Astrocyte (in vitro differentiated cells and primary cell): ENCODE results near the gene NR5A1. TPM values are rescaled to one million over a fixed set of nuclear protein-coding genes. Genes with fewer than 3 reads are reported as not detected.

Experiments used
- DNase-seq: peaks from one replicate; pipeline ENCODE4 v3.0.0-alpha.2; 2010; ENCODE audit warnings: low read depth
- FAIRE-seq: peaks from 2 replicates; lab custom pipeline; 2011; peaks lifted over from hg19 to GRCh38; lab: Jason Lieb, UNC
- H2AFZ ChIP-seq: 2 replicates; pipeline ENCODE4 v1.6.0; 2012; ENCODE audit warnings: low read depth, low read length, inconsistent platforms
- H3K27ac ChIP-seq: 2 replicates; pipeline ENCODE4 v1.5.1; 2011; ENCODE audit warnings: low read depth, low read length, inconsistent platforms
- H3K27me3 ChIP-seq: 2 replicates; pipeline ENCODE4 v1.6.0; 2011; ENCODE audit warnings: low read length, inconsistent platforms; ENCODE audit not compliant: insufficient read depth
- H3K36me3 ChIP-seq: 2 replicates; pipeline ENCODE4 v1.5.1; 2011; ENCODE audit warnings: low read length, inconsistent platforms; ENCODE audit not compliant: insufficient read depth
- H3K4me1 ChIP-seq: 2 replicates; pipeline ENCODE4 v1.5.1; 2011; ENCODE audit warnings: low read length, inconsistent platforms; ENCODE audit not compliant: insufficient read depth
- H3K4me2 ChIP-seq: 2 replicates; pipeline ENCODE4 v1.6.0; 2012; ENCODE audit warnings: low read length, inconsistent platforms
- H3K4me3 ChIP-seq: 2 replicates; pipeline ENCODE4 v1.5.1; 2011; ENCODE audit warnings: low read depth, mild to moderate bottlenecking, low read length, inconsistent platforms; ENCODE audit not compliant: insufficient read depth
- H3K79me2 ChIP-seq: 2 replicates; pipeline ENCODE4 v1.6.0; 2012; ENCODE audit warnings: mild to moderate bottlenecking, low read length, inconsistent platforms; ENCODE audit not compliant: insufficient read depth
- H3K9ac ChIP-seq: 2 replicates; pipeline ENCODE4 v1.6.0; 2012; ENCODE audit warnings: mild to moderate bottlenecking, low read length, inconsistent platforms
- H3K9me3 ChIP-seq: 2 replicates; pipeline ENCODE4 v1.5.1; 2012; ENCODE audit warnings: low read depth, mild to moderate bottlenecking, low read length, inconsistent platforms; ENCODE audit not compliant: insufficient read depth
- H4K20me1 ChIP-seq: 2 replicates; pipeline ENCODE4 v1.6.0; 2012; ENCODE audit warnings: low read length, inconsistent platforms; ENCODE audit not compliant: insufficient read depth
- H3K27ac Mint-ChIP-seq: one replicate; pipeline ENCODE4 v1.8.0; 2021; ENCODE audit warnings: mild to moderate bottlenecking, mixed read lengths; ENCODE audit not compliant: unreplicated experiment
- H3K27me3 Mint-ChIP-seq: one replicate; pipeline ENCODE4 v1.8.0; 2021; ENCODE audit warnings: low read depth, mixed read lengths; ENCODE audit not compliant: unreplicated experiment
- H3K36me3 Mint-ChIP-seq: one replicate; pipeline ENCODE4 v1.8.0; 2021; ENCODE audit warnings: low read depth, mixed read lengths; ENCODE audit not compliant: unreplicated experiment
- H3K4me1 Mint-ChIP-seq: one replicate; pipeline ENCODE4 v1.8.0; 2021; ENCODE audit warnings: low read depth, mixed read lengths; ENCODE audit not compliant: unreplicated experiment
- H3K4me3 Mint-ChIP-seq: one replicate; pipeline ENCODE4 v1.8.0; 2021; ENCODE audit warnings: mild to moderate bottlenecking, moderate library complexity, mixed read lengths; ENCODE audit not compliant: unreplicated experiment
- H3K9me3 Mint-ChIP-seq: one replicate; pipeline ENCODE4 v1.8.0; 2021; ENCODE audit warnings: mild to moderate bottlenecking, mixed read lengths; ENCODE audit not compliant: unreplicated experiment
- EZH2 ChIP-seq: IDR thresholded peaks from 2 replicates; pipeline ENCODE4 v1.6.1; 2012; ENCODE audit warnings: mild to moderate bottlenecking, low read length, inconsistent platforms; ENCODE audit not compliant: insufficient read depth
- total RNA-seq: library from RNA; stranded (reverse); gene quantifications from 2 replicates; pipeline ENCODE4 v1.2.1, GENCODE V29; 2021
- TF ChIP-seq, protein P1 (sequence below): IDR thresholded peaks from 2 replicates; pipeline ENCODE4 v1.5.1; 2011; ENCODE audit warnings: low read depth, mild to moderate bottlenecking, inconsistent platforms, low read length, moderate library complexity; ENCODE audit not compliant: insufficient read depth

Gene NR5A1
- total RNA-seq, 1 donor from 2014 or later: not detected

DNA sequence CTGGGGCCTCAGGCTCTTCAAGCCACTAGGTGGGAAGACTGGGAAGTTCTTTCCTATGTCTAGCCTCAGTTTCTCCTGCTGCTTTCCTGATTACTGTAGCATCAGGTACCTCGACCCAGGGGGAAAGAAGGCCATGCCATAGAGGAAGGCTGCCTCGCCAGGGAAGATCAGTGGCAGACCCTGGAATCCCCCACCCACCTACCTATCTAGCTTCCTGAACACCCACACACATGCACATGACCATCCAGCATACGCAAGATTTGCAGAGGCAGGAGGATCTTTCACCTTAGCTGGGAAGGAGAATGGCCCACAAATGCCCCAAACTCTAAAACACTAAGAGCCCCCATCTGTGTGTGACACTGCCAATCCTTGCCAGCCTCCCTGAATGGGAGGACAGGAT is 8.0 kb downstream of the NR5A1 start:
- Histone ChIP-seq H3K4me1 (no peaks in the 10 kb centered on the region), H3K4me3 (no peak overlapping the region), H3K36me3 (no peaks in the 10 kb centered on the region), H3K27me3 (peaks cover 44% of the 10 kb centered on the region), H3K9ac (no peak overlapping the region), H3K9me3 (no peaks in the 10 kb centered on the region), H2AFZ (no peak overlapping the region), H3K79me2 (no peaks in the 10 kb centered on the region), H3K27ac (no peak overlapping the region), H4K20me1 (no peaks in the 10 kb centered on the region), H3K4me2 (no peak overlapping the region)
- Mint-ChIP-seq H3K4me3 (no peak overlapping the region), H3K27me3 (peaks cover 79% of the 10 kb centered on the region), H3K36me3 (peaks cover 2% of the 10 kb centered on the region), H3K9me3 (peaks cover 3% of the 10 kb centered on the region), H3K4me1 (peaks cover 3% of the 10 kb centered on the region), H3K27ac (no peak overlapping the region)
- no peak for FAIRE-seq
- TF ChIP-seq, protein P1, sequence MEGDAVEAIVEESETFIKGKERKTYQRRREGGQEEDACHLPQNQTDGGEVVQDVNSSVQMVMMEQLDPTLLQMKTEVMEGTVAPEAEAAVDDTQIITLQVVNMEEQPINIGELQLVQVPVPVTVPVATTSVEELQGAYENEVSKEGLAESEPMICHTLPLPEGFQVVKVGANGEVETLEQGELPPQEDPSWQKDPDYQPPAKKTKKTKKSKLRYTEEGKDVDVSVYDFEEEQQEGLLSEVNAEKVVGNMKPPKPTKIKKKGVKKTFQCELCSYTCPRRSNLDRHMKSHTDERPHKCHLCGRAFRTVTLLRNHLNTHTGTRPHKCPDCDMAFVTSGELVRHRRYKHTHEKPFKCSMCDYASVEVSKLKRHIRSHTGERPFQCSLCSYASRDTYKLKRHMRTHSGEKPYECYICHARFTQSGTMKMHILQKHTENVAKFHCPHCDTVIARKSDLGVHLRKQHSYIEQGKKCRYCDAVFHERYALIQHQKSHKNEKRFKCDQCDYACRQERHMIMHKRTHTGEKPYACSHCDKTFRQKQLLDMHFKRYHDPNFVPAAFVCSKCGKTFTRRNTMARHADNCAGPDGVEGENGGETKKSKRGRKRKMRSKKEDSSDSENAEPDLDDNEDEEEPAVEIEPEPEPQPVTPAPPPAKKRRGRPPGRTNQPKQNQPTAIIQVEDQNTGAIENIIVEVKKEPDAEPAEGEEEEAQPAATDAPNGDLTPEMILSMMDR: no peak
- TF ChIP-seq EZH2: no peak
- DNase-seq: no peak

DNA sequence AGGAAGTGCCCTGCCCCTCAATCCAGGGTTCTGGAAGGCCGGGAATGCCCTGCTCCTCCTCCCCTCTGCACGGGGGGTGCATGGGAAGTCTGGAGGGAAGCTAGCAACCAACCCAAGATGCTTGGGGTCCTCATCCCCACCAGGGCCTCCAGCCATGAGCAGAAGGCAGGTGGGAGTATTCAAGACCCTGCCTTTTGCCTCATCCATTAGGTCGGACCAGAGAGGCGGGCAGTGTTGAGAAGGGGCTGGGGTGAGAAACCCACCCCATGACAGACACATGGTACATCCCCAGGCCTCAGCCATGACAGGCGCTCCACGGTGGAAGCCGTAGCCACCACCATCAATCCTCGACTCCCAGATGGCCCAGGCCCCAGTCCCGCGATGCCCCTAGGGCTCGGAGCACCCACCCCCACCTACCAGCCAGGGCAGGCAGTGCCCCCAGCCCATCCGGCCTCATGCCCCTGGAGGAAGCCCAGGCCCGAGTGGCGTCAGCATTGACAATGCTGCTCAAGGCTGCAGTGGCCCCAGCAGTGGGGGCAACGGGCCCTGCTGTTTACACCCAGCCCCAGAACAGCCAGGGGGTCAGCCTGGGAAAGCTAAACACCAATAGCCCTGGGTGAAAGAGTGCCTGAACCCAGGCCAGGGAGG is 8.6 kb downstream of the NR5A1 start:
- Histone ChIP-seq H3K36me3 (no peaks in the 10 kb centered on the region), H3K4me1 (no peaks in the 10 kb centered on the region), H3K9me3 (no peaks in the 10 kb centered on the region), H3K9ac (no peak overlapping the region), H3K4me2 (no peak overlapping the region), H3K27ac (no peak overlapping the region), H3K79me2 (no peaks in the 10 kb centered on the region), H3K4me3 (no peak overlapping the region), H3K27me3 (peaks cover 38% of the 10 kb centered on the region), H4K20me1 (no peaks in the 10 kb centered on the region), H2AFZ (no peak overlapping the region)
- Mint-ChIP-seq H3K4me3 (no peak overlapping the region), H3K9me3 (no peaks in the 10 kb centered on the region), H3K4me1 (no peaks in the 10 kb centered on the region), H3K27ac (no peak overlapping the region), H3K36me3 (peaks cover 2% of the 10 kb centered on the region), H3K27me3 (peaks cover 79% of the 10 kb centered on the region)
- no peak for TF ChIP-seq EZH2
- FAIRE-seq: no peak
- DNase-seq: no peak

DNA sequence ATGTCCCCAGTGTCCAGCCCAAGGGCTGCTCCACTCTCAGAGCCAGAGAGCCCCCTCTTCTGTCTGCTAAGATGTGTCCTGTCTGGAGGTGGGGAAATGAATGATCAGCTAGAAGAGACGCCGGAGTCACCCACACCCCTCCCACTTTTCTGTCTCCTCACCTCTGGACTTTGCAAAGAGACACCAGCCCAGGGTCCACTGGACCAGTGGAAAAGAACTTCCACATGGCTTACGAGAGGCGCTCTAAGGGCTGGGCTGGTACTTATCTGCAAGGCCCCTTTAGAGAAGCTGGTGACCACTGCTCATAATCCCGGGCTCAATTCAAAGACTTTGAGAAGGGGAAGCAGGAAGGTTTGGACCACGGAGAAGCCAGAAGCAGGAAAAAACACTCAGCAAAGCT is 9.2 kb downstream of the NR5A1 start:
- no peaks in the 10 kb centered on the region for H3K9me3 ChIP-seq

More for the DNA sequence above, 9.2 kb downstream of the NR5A1 start:
- H3K9ac ChIP-seq: no peak overlapping the region
- Mint-ChIP-seq H3K4me3 (no peak overlapping the region), H3K36me3 (peaks cover 2% of the 10 kb centered on the region), H3K4me1 (no peaks in the 10 kb centered on the region), H3K27ac (no peak overlapping the region), H3K9me3 (no peaks in the 10 kb centered on the region), H3K27me3 (peaks cover 77% of the 10 kb centered on the region)
- TF ChIP-seq EZH2: no peak
- TF ChIP-seq, protein P1: no peak
- H4K20me1 ChIP-seq: no peaks in the 10 kb centered on the region
- no peaks in the 10 kb centered on the region for H3K79me2 ChIP-seq
- H3K27ac ChIP-seq: no peak overlapping the region
- no peak for FAIRE-seq
- no peaks in the 10 kb centered on the region for H3K36me3 ChIP-seq
- H2AFZ ChIP-seq: no peak overlapping the region
- H3K4me3 ChIP-seq: no peak overlapping the region
- no peaks in the 10 kb centered on the region for H3K4me1 ChIP-seq
- no peak for DNase-seq
- peaks cover 32% of the 10 kb centered on the region for H3K27me3 ChIP-seq
- no peak overlapping the region for H3K4me2 ChIP-seq
